Measurements from ENCODE around the gene NR4A1.

NR4A1 gene

GRCh38 chr12:52032804-52033445, 18.3 kb upstream of the NR4A1 start:
- H3K27me3 ChIP-seq (ENCODE audit: insufficient read depth, low read length, poor library complexity, severe bottlenecking), result peaks cover 10% of the 10 kb centered on the region
- peak overlapping the region; percentile 46 for H3K9ac ChIP-seq (ENCODE audit: low read depth, low read length, poor library complexity, severe bottlenecking)
- H3K4me3 ChIP-seq (ENCODE audit: low read length, poor library complexity, severe bottlenecking), result peak overlapping the region; percentile 73
- peak overlapping the region; percentile 77 for H3K4me2 ChIP-seq (ENCODE audit: low read depth, low read length, poor library complexity, severe bottlenecking)
- no peaks in the 10 kb centered on the region for H3K36me3 ChIP-seq (ENCODE audit: insufficient read depth, low read length)
- H3K9me2 ChIP-seq (replicated peaks; ENCODE audit: low read depth, low read length), result no peaks in the 10 kb centered on the region
- peaks cover 17% of the 10 kb centered on the region for H3K4me1 ChIP-seq (ENCODE audit: insufficient read depth, low read length, poor library complexity, severe bottlenecking)
- no peaks in the 10 kb centered on the region for H4K20me1 ChIP-seq (ENCODE audit: insufficient read depth, low read length, poor library complexity, severe bottlenecking)
- H2AFZ ChIP-seq (ENCODE audit: low read length), result peak overlapping the region; percentile 77
- peaks cover 13% of the 10 kb centered on the region; the same call in 1 of the 2 replicates for H3F3A ChIP-seq (ENCODE audit: low read depth)
- no peaks in the 10 kb centered on the region for H3K79me2 ChIP-seq (ENCODE audit: insufficient read depth, low read length)
- H3K9me3 ChIP-seq (ENCODE audit: insufficient read depth, low read depth, low read length), result no peaks in the 10 kb centered on the region
- no peak for TF ChIP-seq EZH2phosphoT487 (IDR thresholded peaks at IDR 0.05; ENCODE audit: borderline replicate concordance)
- TF ChIP-seq, protein P1, sequence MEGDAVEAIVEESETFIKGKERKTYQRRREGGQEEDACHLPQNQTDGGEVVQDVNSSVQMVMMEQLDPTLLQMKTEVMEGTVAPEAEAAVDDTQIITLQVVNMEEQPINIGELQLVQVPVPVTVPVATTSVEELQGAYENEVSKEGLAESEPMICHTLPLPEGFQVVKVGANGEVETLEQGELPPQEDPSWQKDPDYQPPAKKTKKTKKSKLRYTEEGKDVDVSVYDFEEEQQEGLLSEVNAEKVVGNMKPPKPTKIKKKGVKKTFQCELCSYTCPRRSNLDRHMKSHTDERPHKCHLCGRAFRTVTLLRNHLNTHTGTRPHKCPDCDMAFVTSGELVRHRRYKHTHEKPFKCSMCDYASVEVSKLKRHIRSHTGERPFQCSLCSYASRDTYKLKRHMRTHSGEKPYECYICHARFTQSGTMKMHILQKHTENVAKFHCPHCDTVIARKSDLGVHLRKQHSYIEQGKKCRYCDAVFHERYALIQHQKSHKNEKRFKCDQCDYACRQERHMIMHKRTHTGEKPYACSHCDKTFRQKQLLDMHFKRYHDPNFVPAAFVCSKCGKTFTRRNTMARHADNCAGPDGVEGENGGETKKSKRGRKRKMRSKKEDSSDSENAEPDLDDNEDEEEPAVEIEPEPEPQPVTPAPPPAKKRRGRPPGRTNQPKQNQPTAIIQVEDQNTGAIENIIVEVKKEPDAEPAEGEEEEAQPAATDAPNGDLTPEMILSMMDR (conservative IDR thresholded peaks at IDR 0.05; ENCODE audit: low read length), result no peak

DNA sequence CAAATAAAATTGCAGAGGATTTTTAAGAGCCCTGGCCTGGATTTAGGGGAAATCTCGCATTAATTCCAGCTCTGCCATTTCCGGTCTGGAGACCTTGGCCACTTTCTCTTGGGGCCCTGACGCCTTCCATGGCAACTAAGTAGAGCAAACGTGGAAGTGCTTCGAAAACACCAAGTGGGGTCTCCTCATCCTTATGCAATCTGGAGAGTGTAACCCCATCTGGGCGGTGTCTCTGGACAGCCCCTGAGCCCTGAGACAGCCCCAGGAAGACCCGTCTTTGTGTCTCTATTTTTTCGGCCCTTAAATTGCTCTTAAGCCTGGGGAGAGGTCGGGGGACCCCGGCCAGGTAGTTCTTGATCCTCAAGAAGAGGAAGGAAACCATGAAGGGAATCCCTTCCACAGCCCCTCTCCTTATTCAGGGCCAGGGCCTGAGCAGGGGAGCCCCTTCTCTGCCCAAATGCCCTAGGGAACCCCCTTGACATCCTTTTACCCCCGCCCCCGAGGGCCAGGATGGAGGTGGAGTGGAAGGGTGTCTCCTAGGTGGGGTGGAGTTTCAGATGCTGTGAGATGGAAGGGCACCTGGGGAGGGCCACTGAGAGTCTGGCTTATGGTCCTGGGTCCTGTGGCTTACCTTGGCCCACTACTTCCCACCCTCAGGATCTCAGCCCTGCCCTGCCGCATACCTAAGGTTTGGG, 17.6 kb upstream of the NR4A1 start:
- TF ChIP-seq EZH2phosphoT487 (IDR thresholded peaks at IDR 0.05; ENCODE audit: borderline replicate concordance), result no peak
- TF ChIP-seq, protein P1 (conservative IDR thresholded peaks at IDR 0.05; ENCODE audit: low read length), result no peak
- Histone ChIP-seq H2AFZ (ENCODE audit: low read length) (peak overlapping the region; percentile 77), H3K9me3 (ENCODE audit: insufficient read depth, low read depth, low read length) (no peaks in the 10 kb centered on the region), H3F3A (ENCODE audit: low read depth) (peaks cover 13% of the 10 kb centered on the region; the same call in 1 of the 2 replicates), H3K79me2 (ENCODE audit: insufficient read depth, low read length) (no peaks in the 10 kb centered on the region), H3K27me3 (ENCODE audit: insufficient read depth, low read length, poor library complexity, severe bottlenecking) (peaks cover 10% of the 10 kb centered on the region), H3K36me3 (ENCODE audit: insufficient read depth, low read length) (no peaks in the 10 kb centered on the region), H3K4me1 (ENCODE audit: insufficient read depth, low read length, poor library complexity, severe bottlenecking) (peaks cover 17% of the 10 kb centered on the region), H3K9ac (ENCODE audit: low read depth, low read length, poor library complexity, severe bottlenecking) (peak overlapping the region; percentile 46), H3K9me2 (replicated peaks; ENCODE audit: low read depth, low read length) (no peaks in the 10 kb centered on the region), H3K4me3 (ENCODE audit: low read length, poor library complexity, severe bottlenecking) (peak overlapping the region; percentile 73), H3K4me2 (ENCODE audit: low read depth, low read length, poor library complexity, severe bottlenecking) (peak overlapping the region; percentile 77), H4K20me1 (ENCODE audit: insufficient read depth, low read length, poor library complexity, severe bottlenecking) (no peaks in the 10 kb centered on the region)

- H3K4me2 ChIP-seq (ENCODE audit: low read depth, low read length, poor library complexity, severe bottlenecking), result no peak overlapping the region
- peaks cover 17% of the 10 kb centered on the region for H3K4me1 ChIP-seq (ENCODE audit: insufficient read depth, low read length, poor library complexity, severe bottlenecking)
- TF ChIP-seq EZH2phosphoT487 (IDR thresholded peaks at IDR 0.05; ENCODE audit: borderline replicate concordance), result no peak
- TF ChIP-seq, protein P1 (conservative IDR thresholded peaks at IDR 0.05; ENCODE audit: low read length), result no peak
- no peak overlapping the region for H3K4me3 ChIP-seq (ENCODE audit: low read length, poor library complexity, severe bottlenecking)
- H3K9ac ChIP-seq (ENCODE audit: low read depth, low read length, poor library complexity, severe bottlenecking), result no peak overlapping the region
- no peak overlapping the region for H2AFZ ChIP-seq (ENCODE audit: low read length)
- no peaks in the 10 kb centered on the region for H3K9me2 ChIP-seq (replicated peaks; ENCODE audit: low read depth, low read length)
- H3K79me2 ChIP-seq (ENCODE audit: insufficient read depth, low read length), result no peaks in the 10 kb centered on the region
- H3F3A ChIP-seq (ENCODE audit: low read depth), result peaks cover 13% of the 10 kb centered on the region; the same call in 1 of the 2 replicates
- peaks cover 10% of the 10 kb centered on the region for H3K27me3 ChIP-seq (ENCODE audit: insufficient read depth, low read length, poor library complexity, severe bottlenecking)
- H3K36me3 ChIP-seq (ENCODE audit: insufficient read depth, low read length), result no peaks in the 10 kb centered on the region
- no peaks in the 10 kb centered on the region for H4K20me1 ChIP-seq (ENCODE audit: insufficient read depth, low read length, poor library complexity, severe bottlenecking)
- no peaks in the 10 kb centered on the region for H3K9me3 ChIP-seq (ENCODE audit: insufficient read depth, low read depth, low read length)
These were observed 16.1 kb upstream of the NR4A1 start for GRCh38 chr12:52035190-52035589.
